LNCaP clone FGC (cell line): ENCODE results near the gene PARN.

Experiments
- DNase-seq: peaks from one replicate; pipeline ENCODE4 v3.0.0-alpha.2; 2011; ENCODE audit warnings: low read depth
- H3K4me3 ChIP-seq: 2 replicates; pipeline ENCODE4 v1.5.1; 2011; ENCODE audit warnings: mild to moderate bottlenecking, low read depth, low read length, control low read depth
- TF ChIP-seq, protein P1 (sequence below): IDR thresholded peaks from 2 replicates; pipeline ENCODE4 v1.5.1; 2012; ENCODE audit warnings: mild to moderate bottlenecking; ENCODE audit not compliant: control insufficient read depth, insufficient read depth; ENCODE audit errors: extremely low read depth

The PARN gene

DNA sequence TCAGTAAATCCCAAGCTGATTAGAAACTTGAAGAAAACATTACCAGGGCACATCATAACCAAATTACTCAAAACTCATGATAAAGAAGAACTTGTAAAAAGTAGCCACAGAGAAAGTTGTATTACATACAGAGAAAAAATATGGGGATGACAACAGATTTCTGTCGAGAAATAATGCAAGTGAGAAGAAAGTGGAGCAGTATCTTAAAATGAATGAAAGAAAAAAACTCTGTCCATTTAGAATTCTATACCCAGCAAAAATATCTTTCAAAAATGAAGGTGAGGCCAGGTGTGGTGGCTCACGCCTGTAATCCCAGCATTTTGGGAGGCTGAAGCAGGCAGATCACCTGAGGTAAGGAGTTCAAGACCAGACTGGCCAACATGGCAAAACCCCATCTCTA is 165.9 kb downstream of the PARN start:
- H3K4me3 ChIP-seq: no peak overlapping the region
- TF ChIP-seq, protein P1, sequence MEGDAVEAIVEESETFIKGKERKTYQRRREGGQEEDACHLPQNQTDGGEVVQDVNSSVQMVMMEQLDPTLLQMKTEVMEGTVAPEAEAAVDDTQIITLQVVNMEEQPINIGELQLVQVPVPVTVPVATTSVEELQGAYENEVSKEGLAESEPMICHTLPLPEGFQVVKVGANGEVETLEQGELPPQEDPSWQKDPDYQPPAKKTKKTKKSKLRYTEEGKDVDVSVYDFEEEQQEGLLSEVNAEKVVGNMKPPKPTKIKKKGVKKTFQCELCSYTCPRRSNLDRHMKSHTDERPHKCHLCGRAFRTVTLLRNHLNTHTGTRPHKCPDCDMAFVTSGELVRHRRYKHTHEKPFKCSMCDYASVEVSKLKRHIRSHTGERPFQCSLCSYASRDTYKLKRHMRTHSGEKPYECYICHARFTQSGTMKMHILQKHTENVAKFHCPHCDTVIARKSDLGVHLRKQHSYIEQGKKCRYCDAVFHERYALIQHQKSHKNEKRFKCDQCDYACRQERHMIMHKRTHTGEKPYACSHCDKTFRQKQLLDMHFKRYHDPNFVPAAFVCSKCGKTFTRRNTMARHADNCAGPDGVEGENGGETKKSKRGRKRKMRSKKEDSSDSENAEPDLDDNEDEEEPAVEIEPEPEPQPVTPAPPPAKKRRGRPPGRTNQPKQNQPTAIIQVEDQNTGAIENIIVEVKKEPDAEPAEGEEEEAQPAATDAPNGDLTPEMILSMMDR: no peak
- DNase-seq: no peak

DNA sequence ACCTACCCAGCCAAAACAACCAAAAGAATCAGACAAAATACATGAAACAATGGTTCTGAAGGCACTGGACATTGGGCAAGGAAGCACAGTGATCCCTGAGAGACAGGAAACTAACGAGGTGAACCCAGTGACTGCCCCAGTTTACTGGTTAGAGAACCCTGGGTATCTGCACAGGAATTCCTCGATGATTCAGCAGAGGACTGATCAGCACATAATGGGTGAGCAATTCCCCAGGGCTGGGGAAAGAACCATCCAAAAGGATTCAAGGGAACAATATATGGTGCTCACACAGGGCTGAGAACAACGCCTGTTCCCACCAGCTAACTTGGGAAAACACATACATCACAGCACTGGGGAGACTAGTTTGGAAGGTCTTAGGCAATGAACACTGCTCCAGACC is 167.2 kb downstream of the PARN start:
- no peak overlapping the region for H3K4me3 ChIP-seq
- DNase-seq: no peak
- TF ChIP-seq, protein P1: no peak

DNA sequence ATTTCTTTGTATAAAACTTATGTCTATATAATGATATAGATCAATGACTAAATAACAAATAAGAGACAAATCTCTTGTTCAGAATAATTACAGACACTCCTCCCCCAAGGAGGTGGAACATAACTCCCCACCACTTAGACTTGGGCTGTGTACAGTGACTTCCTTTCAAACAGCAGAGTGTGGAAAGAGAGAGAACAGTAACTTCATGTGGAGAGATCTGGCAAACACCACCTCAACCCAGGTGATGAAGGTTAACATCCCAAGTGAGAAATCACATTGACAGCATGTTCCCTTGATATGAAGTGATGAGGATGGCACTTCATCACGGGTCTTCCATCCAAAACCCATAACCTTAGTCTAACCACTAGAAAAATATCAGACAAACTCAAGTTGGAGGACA is 169.3 kb downstream of the PARN start:
- no peak overlapping the region for H3K4me3 ChIP-seq
- DNase-seq: no peak
- TF ChIP-seq, protein P1: no peak

DNA sequence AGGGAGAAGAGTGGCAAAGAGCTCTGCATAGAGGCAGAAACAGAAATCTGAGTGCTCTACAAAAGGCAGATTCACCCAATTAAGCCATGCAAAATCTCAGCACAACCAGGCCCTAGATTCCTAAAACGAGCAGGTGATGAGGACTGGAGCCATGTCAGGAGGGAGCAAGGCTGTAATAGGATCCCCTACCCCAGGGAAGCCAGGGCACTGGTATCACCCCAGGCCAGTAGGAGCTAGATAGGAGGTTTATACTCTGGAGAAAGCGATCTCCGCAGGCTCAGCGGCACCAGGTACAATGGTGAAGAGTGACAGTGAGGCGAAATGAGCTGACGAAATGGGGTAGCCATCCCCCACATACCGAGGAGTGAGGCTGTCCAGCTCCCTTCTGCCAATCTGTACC is 171.5 kb downstream of the PARN start:
- TF ChIP-seq, protein P1: no peak
- DNase-seq: no peak
- H3K4me3 ChIP-seq: no peak overlapping the region

DNA sequence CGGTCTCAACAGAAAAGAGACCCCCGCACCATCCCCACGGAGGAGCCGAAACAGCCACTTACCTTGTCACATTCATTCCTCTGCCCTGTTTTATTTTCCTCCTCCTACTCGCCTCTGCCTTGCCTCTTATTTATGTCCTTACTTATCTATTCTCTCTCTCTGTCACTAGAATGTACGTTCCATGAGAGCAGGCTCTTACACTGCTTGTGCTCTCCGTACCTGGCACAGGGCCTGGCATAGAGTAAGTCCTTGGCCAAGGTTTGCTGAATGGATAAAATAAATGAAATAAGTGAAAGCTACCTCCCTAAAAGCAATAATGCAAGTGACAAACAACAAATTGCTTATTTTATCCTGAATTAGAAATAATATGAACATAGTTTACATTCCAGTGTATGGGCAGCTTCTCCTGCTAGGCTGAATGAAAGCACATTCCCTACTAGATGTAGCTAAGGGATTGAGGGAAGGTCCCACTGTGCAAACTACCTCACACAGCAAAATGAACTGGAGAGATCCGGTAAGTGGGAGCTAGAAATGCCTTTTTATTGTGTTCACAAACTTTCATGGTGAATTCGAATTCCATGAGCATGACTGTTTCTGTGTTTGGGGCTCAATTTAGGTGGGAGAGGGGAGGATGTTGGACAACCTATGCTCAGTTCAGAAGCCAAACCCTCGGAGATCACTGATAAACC is 173.1 kb downstream of the PARN start:
- no peak overlapping the region for H3K4me3 ChIP-seq
- TF ChIP-seq, protein P1: no peak
- DNase-seq: no peak

DNA sequence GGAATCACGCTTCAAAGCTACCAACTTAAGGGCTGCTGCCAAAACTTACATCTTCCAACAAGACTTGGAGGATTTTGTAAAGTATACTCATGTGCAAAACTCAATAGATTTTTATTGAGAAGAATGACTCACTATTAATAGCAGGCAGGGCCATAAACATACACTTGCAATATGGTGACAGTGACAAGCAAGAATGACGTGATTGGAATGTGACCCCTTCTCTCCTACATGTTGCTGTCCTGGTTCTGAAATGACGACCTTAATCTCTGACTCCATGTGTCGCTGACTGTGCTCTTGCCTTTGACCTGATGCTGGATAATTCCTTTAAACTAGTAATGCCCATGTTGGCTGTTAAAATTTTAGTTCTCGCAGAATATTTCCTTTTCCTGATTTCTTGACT is 174.5 kb downstream of the PARN start:
- no peak for DNase-seq

More for the DNA sequence above, 174.5 kb downstream of the PARN start:
- TF ChIP-seq, protein P1: 0 out of 2 replicates have a peak, but pooled peaks have one; percentile 3
- H3K4me3 ChIP-seq: no peak overlapping the region
